Fibroblast of lung (primary cell): ENCODE results near the gene CPNE2.

Source experiments
- CTCF ChIP-seq, 2 donors: IDR thresholded peaks in 1 of 2; conservative IDR thresholded peaks in 1 of 2; 1 replicate in 1 of 2; 2 replicates in 1 of 2; pipeline ENCODE4 v1.5.1; 2011 to 2012; ENCODE audit warnings: low read length in 2 of 2, control low read depth in 1 of 2, inconsistent platforms in 1 of 2, low read depth in 1 of 2, mild to moderate bottlenecking in 1 of 2
- EZH2 ChIP-seq: IDR thresholded peaks from 2 replicates; pipeline ENCODE4 v1.5.1; 2012; ENCODE audit warnings: low read length, control low read depth, mild to moderate bottlenecking; ENCODE audit errors: missing control alignments

GRCh38 chr16:57087003-57087402 lies 5.4 kb upstream of the CPNE2 start:
- TF ChIP-seq EZH2, result no peak
- no peak for TF ChIP-seq CTCF (conservative IDR thresholded peaks at IDR 0.05 in 1 of 2, IDR thresholded peaks at IDR 0.05 in 1 of 2; ENCODE audit: low read depth in 1 of 2, low read length in 2 of 2)
